OCI-LY3 (cell line): Measurements from ENCODE around the gene PRPSAP1.

ENCODE experiments used
- CTCF ChIP-seq: fragments of 200-600, 300-600 bp; sonication (generic); IDR thresholded peaks from 2 replicates; pipeline ENCODE4 v1.5.1; 2014; ENCODE audit warnings: antibody characterized with exemption, low read length, low read depth
- EZH2phosphoT487 ChIP-seq: fragments of 200-600 bp; shearing (Covaris generic); IDR thresholded peaks from 2 replicates; pipeline ENCODE4 v1.6.1; 2018; ENCODE audit warnings: antibody characterized with exemption, mixed run types, low read depth

- TF ChIP-seq CTCF: no peak
- TF ChIP-seq EZH2phosphoT487: no peak
These were observed 27.4 kb downstream of the PRPSAP1 start for GRCh38 chr17:76326306-76326705.
